GM19324 (cell line): Measurements from ENCODE around the gene ABCF2.
A peak's percentile ranks its signal among the peaks of the same experiment; 100 is the strongest.

Experiments used
- ATAC-seq: cut with Tn5 transposase; IDR thresholded peaks from one replicate; pipeline ENCODE4 v1.9.1; 2021; ENCODE audit warnings: mild to moderate bottlenecking, moderate library complexity; ENCODE audit not compliant: unreplicated experiment, low FRiP score

Gene ABCF2

DNA sequence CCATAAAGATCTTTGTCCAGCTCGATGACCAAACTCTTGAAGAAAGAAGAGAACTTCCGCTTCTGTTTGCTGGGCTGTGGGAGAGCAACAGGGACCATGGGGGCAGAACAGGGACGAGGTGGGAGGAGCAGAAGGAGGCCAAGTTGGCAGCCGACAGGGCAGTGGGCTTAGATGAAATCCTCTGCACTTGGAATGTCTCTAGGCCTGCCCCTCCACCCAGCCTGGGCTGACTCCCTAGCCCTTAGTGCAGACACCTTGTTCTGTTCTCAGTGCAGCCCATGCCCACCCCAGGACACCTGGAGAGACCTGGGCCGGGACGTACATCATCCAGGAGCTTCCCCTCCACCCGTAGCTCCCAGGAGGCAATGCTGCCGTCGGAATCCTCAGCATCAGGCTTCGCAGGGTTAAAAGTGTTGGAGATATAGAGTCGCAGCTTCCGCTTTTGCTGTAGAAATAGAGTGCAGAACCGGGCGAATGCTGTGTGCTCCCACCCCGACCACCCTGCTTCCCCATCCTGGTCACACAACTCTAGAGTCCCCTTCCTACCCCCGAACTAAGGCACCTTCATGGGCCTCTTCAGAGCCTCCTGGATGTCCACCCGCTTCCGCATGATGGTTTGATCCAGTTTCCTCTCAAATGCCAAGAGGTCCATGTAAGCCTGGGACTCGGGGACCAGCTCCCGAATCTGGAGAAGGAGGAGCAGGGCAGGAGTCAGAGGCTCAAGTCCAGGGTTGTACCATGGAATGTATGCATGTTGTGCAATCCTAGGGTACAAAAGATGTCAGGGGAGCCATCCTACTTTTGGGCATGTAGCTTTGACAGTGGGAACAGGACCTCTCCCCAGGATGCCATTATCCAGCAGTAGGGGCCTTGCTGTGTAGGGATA is 15.4 kb upstream of the ABCF2 start:
- no peak for ATAC-seq

DNA sequence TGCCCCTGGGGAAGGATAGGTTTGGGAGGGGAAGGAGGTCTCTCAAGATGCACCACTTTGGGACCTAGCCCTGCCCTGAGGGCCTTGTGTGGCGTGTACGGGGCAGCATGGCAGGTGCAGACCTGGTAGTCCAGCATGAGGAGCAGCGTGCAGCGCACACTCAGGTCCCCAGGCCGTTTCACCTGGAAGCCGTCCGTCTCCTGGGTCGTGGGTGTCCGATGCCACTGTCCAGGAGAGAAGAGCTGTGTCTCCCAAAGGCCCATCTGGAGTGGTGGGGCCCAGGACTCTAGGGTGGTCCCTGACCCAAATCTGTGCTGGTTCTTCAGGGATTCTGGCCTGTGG is 14.7 kb upstream of the ABCF2 start:
- ATAC-seq = no peak

DNA sequence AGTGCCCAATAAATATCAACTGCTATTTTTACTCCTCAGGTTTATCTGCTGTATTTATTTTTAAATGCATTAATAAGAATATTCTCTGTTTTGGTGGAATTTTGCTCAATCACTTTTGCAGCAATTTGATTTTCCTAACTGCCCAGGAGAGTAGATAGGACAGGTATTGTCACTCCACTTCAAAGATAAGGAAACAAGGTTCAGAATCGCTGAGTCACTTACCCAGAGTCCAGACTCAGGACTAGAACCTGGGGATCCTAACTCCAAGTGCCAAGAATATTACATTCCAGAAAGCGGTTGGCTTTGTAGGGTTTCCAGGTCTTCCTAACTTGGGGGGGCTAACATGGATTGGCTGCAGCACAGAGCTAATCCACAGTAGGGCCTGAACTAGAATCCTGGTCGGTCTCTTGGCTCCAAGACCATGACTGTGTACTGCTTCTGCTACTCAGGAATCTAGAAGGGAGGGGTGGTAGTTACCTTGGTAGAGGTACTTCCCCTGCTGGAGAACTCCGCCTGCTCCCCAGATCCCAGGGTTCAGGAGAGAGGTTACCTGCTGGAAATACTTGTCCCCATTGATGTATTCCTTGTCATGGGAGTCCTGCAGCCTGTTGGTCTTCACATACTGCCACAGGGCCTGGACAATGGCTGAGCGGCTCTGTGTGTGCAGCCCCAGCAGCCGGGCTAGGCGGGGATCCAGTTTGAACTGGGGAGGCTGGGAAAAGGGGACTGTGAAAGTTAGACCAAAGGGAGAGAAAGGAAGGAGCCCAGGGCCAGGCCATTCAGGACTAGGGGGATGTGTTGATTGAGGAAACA is 14.1 kb upstream of the ABCF2 start:
- ATAC-seq = no peak

DNA sequence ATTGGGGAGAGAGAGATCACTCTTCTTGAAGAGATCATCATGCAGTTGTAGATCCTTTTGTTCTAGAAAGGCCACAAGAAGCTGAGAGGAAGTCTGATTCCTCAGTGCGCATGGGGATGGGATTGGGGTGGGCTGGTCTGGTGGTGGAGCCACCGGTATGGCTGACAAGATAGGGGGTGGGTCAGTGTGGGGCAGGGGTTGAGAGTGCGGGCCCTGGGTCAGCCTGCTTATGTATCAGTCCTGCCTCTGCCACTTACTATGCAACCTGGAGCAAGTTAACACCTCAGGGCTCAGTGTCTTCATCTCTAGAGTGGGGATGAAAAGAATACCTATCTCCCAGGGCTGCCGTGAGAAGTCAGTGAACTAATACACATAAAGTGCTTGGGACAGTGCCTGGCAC is 13.5 kb upstream of the ABCF2 start:
- ATAC-seq = no peak

DNA sequence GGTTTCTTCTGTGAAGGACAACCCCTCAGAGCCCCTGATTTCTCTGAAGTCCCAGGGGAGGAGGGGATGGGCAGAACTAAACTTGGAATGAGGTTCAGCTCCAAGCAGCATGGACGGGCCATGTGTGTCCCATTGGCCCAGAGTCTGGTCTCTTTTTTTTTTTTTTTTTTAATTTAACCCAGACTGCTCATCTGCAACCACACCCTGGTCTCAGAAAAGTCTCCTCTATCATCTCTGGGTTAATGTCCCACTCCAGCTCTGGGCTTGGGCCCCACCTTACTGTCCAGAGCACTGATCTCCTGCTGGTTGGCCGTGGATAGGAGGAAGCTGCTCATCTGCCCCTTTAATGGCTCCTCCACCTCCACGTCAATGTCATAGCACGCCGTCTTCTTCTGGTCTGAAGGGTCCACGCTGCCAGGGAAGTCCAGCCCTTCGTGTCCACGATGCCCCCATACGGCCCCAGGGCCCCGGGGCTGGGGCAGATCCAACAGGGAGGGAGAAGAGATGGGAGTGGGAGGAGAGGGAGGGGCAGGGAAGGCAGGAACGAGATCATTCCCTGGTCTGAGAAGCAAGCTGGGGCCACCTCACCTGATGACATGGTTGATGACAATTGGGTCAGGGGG is 12.9 kb upstream of the ABCF2 start:
- no peak for ATAC-seq

DNA sequence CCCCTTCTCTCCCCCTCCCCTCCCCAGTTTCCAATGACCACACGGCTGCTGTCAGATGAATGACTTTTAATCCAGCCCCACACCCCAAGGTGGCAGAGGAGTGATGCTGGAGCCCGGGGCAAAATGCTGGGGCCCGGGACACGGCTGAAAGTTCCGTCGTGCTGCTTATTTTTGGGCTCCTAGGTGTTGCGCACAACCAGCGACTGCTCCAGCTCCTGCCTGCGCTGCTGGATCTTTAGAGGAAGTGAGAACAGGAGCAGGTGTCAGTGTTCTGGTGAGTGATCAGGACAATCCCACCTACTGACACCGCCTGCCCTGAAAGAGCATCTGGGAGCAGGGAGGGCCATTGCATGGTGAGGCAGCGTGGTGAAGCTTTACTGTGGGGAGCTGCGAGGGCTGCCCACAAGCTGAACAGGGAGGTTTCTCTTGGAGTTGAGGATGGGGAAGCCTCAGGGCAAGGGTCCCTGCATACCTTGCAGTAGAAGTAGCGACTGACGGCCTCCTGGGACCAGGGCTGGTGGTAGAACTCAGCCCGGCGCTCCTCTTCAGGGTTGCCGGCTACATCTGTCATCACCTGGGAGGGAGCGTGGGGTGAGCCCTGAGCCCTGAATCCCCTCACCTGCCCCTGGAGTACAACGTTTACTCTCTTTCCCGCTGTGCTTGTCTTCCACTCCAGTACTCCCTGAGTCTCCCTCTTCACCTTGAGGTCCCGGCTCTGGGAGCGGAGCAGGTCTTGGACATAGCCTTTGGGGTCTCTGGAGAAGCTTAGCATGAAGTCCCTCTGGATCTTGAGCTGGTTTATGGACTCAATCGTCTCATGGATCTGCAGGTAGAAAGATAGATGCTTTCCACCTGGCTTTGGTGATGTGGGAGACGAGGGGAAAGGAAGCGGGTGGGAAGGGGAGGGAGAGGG is 12.2 kb upstream of the ABCF2 start:
- no peak for ATAC-seq

DNA sequence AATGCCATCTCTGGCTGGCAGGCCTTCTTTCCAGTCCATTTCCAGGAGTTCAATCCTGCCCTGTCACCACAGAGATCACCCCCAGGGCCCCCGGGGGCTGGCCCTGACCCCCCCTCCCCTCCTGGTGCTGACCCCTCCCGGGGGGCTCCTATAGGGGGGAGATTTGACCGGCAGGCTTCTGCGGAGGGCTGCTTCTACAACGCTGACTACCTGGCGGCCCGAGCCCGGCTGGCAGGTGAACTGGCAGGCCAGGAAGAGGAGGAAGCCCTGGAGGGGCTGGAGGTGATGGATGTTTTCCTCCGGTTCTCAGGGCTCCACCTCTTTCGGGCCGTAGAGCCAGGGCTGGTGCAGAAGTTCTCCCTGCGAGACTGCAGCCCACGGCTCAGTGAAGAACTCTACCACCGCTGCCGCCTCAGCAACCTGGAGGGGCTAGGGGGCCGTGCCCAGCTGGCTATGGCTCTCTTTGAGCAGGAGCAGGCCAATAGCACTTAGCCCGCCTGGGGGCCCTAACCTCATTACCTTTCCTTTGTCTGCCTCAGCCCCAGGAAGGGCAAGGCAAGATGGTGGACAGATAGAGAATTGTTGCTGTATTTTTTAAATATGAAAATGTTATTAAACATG is 11.3 kb upstream of the ABCF2 start:
- no peak for ATAC-seq

DNA sequence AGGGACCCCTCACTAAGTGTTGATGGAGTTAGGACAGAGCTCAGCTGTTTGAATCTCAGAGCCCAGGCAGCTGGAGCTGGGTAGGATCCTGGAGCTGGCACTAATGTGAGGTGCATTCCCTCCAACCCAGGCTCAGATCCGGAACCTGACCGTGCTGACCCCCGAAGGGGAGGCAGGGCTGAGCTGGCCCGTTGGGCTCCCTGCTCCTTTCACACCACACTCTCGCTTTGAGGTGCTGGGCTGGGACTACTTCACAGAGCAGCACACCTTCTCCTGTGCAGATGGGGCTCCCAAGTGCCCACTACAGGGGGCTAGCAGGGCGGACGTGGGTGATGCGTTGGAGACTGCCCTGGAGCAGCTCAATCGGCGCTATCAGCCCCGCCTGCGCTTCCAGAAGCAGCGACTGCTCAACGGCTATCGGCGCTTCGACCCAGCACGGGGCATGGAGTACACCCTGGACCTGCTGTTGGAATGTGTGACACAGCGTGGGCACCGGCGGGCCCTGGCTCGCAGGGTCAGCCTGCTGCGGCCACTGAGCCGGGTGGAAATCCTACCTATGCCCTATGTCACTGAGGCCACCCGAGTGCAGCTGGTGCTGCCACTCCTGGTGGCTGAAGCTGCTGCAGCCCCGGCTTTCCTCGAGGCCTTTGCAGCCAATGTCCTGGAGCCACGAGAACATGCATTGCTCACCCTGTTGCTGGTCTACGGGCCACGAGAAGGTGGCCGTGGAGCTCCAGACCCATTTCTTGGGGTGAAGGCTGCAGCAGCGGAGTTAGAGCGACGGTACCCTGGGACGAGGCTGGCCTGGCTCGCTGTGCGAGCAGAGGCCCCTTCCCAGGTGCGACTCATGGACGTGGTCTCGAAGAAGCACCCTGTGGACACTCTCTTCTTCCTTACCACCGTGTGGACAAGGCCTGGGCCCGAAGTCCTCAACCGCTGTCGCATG is 10.5 kb upstream of the ABCF2 start:
- no peak for ATAC-seq

DNA sequence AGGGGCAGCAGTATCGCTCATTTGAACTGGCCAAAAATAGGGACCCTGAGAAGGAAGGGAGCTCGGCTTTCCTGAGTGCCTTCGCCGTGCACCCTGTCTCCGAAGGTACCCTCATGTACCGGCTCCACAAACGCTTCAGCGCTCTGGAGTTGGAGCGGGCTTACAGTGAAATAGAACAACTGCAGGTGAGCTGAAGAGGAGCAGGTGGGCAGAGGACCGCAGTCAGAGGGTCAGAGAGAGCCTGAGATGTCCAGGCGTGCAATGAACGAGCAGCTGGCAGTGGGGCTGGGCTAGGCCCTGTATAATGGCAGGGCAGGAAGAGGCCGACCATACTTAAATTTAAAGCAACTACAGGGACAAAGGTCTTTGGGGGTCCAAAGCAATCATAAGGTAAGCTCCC is 9.4 kb upstream of the ABCF2 start:
- no peak for ATAC-seq

DNA sequence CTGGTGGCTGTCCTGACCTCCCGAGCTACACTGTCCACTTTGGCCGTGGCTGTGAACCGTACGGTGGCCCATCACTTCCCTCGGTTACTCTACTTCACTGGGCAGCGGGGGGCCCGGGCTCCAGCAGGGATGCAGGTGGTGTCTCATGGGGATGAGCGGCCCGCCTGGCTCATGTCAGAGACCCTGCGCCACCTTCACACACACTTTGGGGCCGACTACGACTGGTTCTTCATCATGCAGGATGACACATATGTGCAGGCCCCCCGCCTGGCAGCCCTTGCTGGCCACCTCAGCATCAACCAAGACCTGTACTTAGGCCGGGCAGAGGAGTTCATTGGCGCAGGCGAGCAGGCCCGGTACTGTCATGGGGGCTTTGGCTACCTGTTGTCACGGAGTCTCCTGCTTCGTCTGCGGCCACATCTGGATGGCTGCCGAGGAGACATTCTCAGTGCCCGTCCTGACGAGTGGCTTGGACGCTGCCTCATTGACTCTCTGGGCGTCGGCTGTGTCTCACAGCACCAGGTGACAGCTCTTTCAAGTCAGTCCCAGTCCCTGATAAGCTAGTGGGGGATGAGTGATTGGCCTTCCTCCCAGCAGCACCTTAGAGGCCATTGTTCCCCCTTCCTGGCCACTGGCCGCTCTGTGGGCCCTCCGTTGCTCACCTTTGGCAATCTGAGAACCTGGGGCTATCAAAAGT is 8.2 kb upstream of the ABCF2 start:
- no peak for ATAC-seq

DNA sequence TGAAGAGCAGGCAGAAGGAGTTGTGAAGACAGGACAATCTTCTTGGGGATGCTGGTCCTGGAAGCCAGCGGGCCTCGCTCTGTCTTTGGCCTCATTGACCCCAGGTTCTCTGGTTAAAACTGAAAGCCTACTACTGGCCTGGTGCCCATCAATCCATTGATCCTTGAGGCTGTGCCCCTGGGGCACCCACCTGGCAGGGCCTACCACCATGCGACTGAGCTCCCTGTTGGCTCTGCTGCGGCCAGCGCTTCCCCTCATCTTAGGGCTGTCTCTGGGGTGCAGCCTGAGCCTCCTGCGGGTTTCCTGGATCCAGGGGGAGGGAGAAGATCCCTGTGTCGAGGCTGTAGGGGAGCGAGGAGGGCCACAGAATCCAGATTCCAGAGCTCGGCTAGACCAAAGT is 6.8 kb upstream of the ABCF2 start:
- ATAC-seq = no peak

DNA sequence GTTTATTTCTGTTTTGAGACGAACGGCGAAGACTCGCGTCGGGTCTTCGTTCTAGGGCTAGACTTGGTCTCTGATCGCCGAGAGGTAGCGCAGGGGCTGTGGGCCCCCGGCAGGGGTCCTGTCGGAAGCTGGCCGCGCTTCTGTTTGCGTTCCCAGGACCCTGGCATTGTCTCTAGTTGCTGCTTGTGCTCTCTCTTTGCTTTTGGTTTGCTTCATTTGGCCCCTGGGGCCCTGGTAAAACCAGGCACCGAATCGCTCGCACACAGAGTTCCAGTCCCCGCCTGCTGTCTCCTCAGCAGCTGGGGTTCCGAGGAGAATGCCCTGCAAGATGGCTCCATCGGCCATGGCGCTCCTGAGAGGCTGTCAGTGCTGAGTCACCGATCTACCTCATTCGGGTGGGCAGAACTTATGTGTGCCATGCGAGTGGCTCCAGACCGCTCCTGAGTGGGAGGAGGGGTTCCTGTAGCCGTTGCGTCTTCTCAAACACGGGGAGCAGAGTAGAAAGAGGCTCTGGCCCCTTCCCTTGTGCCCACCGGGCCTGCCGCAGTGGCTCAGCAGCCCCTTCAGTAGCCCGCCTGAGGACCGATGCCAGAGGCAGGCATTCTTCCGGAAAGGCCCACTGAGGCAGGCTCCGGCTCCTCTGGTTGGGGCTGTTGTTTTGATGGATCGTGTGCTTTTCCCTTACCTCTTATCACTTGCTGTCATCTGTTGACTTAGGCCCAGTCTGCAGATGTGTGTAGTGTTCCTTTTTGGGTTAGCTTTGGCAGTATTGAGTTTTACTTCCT is 6.1 kb upstream of the ABCF2 start:
- peak; percentile 10 for ATAC-seq

DNA sequence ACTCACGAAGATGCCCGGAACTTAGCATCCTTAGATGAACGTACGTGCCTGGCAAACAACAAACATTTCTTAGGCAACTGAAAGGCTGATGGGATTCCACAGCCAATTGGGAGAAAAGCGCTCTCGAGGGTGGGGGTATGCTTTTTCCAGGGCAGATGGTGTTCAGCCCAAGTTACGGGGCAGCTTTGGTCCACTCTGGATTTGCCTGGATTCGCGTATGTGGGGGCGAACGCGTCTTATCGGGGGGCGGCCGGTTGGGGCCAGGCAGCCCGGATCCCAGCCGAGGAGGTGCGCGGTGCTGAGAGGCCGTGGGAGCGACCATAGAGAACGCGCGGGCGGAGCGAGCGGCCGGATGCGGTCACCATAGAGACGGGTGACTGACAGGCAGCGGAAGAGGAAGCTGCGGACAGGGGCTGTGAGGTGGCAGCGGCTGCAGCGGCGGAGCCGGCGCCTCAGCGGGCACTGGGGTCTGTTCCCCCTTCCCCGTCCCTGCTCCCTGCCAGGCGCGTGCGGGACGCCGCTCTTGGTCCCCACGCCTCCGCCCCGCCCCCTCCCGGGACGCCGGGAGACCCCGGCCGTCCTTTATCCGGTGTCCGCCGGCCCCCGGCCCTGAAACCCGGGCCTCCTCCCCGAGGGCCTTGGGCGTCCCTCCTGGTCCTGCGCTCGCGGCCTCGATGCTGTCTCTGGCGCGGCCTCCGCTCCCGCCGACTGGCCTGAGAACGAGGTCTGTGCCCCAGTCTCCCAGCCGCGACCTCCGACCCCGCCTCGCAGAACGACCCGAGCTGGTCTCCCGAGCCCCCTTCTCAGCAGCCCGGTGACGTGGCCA is 5.3 kb upstream of the ABCF2 start, which contains the start of gene CHPF2:
CHPF2 (plus strand) TSS at position 393 of the 826 bp plus-strand sequence. CDS start 1,529 bp downstream, outside the sequence.
- peak; percentile 94 for ATAC-seq

DNA sequence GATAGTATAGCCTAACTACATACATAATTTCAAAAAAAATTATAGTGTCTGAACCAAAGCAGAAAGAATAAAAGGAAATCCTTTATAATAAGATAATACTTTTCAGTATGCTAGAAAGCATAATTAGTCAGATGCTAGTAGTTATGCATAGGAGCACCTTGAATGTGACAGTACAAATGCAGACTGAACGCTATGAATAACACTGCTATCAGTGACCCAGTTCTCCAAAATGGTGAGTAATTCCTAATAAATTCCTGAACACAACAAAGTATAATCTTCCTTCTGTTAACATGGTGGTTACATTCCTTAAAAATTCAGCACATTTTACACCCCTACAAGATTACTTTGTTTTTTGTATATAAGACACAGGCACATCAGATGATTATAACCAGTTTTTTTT is 4.1 kb upstream of the ABCF2 start:
- no peak for ATAC-seq

DNA sequence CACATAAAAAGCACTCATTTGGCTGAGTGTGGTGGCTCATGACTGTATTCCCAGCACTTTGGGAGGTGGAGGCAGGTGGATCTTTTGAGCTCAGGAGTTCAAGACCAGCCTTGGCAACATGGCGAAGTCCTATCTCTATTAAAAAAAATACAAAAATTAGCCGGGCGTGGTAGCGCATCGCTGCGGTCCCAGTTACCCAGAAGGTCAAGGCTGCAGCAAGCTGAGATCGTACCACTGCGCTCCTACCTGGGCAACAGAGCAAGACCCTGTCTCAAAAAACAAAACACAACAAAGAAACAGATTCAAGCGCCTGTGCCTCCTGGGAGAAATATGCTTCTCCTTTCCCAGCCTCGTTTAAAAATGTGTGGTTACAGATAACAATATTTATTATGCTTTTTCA is 2.2 kb upstream of the ABCF2 start:
- no peak for ATAC-seq

DNA sequence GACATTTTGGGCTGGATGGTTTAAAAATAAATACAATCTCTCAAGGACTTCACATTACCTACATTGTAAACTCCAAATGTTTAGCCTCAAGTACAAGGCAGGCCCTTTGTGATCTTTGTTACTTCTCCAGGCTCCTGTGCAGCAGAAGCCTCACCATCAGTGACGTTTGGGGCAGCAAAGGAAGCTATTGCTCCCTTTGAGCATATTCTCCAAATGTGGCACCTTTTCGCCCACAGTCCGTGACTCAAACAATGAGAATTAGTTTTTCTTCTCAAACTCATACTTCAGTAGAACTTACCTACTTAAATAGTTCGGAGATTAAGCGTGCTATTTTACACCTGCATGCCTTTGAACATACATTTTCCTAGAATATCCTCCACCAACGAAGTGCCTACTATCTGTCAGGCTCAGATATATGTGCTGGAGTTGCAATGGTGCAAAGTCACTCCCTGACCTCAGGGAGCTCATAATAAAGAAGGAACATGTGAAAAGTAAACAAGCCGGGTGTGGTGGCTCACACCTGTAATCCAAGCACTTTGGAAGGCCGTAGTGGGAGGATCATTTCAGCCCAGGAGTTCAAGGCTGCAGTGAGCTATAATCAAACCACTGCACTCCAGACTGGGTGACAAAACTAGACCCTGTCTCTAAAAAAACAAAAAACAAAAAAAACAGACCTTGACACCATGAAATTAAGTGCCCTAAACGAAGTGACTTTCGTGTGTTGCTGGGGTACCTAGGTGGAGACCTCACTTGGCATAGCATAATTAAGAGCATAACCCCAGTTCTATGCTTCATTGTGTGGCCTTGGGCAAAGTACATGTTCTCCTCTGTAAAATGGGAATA is 1.2 kb upstream of the ABCF2 start:
- no peak for ATAC-seq
